Fibroblast of skin of scalp (primary cell): ENCODE measurements around the gene ITGAX. TPM values are rescaled to one million over a fixed set of nuclear protein-coding genes. Genes with fewer than 3 reads are reported as not detected.
"Not testable (repeated sequence)": the region's sequence is repeated elsewhere in the genome, so short reads cannot be mapped to it uniquely, and the experiment has no call there.

Experiments
- DNase-seq: peaks from one replicate; pipeline ENCODE4 v3.0.0-alpha.2; 2013
- polyA plus RNA-seq, 2 experiments: library from polyadenylated mRNA; unstranded; fragments of 120-200 nt; gene quantifications; one replicate each; pipeline ENCODE4 v1.2.1, GENCODE V29; 2013; ENCODE audit not compliant: insufficient read length in 2 of 2

Gene ITGAX
- polyA plus RNA-seq (2013, experiment 1 of 2; ENCODE audit: insufficient read length) = not detected
- polyA plus RNA-seq (2013, experiment 2 of 2; ENCODE audit: insufficient read length) = 0.11 TPM

DNA sequence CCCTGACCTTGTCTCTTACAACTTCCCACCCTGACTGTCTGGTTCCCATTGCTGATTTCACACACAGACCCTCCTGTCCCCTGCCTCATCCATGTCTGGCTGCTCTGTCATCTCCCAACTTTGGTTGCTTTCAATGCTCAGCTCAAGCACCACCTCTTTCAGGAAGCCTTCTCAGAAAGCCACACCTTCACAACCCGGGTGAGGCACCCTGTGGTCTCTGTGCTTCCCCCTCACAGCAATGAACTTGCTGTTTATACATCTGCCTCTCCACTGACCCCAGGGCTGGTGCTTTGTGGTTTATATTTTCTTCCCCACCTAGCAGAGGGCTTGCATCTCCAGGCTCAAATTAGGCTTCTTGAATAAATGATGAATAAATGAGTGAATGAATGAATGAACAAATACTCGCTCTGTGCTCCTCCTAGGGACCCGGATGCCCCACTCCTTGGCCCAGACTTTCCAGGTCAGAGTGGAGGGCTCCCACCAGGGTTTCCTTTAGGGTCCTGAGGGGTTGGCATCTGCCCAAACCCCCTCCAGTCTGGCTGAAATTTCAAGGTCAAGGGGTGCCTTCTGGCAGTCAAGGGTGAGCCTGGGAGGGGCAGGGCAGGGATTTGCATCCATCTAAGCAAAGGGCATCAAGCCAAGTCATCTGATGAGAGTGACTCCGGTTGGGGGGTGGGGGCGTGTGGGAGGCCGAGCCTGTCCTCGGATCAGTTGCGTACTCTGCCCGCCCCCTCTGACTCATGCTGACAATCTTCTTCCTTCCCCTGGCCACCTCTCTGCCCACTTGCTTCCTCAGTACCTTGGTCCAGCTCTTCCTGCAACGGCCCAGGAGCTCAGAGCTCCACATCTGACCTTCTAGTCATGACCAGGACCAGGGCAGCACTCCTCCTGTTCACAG, at the start of gene ITGAX:
TSS of gene ITGAX (plus strand) at position 783 of the 898 bp plus-strand sequence. CDS start at position 862, 79 bp downstream.
- DNase-seq = no peak

DNA sequence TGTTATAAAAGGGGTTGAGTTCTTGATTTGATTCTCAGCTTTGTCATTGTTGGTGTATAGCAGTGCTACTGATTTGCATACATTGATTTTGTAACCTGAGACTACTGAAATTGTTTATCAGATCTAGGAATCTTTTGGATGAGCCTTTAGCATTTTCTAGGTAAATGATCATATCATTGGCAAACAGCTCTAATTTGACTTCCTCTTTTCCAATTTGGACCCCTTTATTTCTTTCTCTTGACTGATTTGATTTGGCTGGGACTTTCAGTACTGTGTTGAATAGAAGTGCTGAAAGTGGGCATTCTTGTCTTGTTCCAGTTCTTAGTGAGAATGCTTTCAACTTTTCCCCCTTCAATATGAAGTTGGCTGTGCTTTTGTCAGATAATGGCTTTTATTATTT, 49.8 kb upstream of the ITGAX start:
- no peak for DNase-seq

DNA sequence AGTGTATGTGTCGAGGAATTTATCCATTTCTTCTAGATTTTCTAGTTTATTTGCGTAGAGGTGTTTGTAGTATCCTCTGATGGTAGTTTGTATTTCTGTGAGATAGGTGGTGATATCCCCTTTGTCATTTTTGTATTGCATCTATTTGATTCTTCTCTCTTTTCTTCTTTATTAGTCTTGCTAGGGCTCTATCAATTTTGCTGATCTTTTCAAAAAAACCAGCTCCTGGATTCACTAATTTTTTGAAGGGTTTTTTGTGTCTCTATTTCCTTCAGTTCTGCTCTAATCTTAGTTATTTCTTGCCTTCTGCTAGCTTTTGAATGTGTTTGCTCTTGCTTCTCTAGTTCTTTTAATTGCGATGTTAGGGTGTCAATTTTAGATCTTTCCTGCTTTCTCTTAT, 46.6 kb upstream of the ITGAX start:
- not testable (repeated sequence) for DNase-seq

DNA sequence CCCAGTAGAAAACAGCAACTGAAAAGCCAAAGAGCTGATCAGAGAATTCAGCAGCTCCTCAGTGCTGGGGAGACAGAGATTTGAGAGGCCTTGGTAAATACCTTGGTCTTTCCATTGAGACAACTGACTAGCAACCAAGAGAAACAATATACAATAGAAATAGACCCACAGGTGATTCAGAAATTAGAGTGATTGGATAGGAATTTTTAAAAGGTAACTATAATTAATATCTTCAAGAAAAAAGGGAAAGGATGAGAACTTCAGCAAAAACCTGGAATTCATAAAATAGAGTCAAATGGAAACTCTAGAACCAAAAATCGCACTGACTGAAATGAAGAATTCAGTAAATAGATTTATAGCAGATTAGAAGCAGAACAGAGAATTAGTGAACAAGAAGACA, 32.5 kb upstream of the ITGAX start:
- DNase-seq = no peak

DNA sequence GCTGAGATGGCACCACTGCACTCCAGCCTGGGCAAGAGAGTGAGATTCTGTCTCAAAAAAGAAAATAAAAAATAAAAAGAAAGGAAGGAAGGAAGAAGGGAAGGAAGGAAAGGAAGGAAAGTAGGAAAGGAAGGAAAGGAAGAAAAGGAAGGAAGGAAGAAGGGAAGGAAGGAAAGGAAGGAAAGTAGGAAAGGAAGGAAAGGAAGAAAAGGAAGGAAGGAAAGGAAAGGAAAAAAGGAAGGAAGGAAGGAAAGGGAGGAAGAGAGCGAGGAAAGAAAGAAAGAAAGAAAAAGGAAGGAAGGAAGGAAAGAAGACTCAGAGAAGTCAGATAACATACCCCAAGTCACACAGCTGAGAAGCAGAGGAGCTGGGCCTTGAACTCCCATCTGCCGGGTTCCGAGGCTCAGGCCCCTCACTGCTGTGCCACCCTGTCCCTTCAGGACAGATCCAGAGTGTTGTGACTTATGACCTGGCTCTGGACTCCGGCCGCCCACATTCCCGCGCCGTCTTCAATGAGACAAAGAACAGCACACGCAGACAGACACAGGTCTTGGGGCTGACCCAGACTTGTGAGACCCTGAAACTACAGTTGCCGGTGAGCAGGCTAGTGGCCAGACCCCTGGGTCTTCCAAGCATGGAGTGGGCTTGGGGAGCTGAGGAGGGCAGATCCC, 30.9 kb upstream of the ITGAX start:
- DNase-seq = no peak

DNA sequence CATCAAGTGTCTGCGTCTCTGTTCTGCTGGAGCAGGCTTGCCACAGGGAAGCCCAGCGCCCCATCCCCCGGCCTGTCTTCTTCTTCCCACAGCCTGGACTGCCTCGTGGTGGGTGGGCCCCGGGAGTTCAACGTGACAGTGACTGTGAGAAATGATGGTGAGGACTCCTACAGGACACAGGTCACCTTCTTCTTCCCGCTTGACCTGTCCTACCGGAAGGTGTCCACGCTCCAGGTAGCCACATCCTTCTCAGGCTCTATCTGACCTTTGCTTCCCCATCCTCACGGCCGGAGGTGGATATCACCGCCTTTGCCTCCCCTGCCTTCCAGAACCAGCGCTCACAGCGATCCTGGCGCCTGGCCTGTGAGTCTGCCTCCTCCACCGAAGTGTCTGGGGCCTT, 29.8 kb upstream of the ITGAX start:
- no peak for DNase-seq

DNA sequence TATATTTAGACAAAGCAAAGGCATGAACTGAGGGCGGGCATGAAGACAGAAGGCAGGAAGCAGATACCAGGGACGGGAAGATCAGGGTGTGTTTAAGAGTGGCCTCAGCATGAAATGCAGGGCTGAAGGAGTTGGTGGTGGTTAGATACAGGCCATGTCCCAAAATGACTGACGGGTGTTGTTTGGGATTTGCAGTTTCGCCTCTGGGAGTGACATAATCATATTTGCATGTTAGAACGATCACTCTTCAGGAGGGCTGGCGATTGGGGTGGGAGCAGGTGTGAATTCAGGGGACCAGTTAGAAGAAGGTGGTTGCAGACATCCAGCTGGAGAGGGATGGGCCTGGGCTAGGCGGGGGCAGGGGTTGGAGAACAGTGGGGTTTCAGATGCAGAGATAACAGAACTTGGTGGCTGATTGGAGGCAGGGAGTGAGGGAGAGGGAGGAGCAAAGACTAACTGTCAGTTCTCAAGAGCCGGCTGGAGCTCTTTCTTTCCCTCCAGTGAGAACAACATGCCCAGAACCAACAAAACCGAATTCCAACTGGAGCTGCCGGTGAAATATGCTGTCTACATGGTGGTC, 27.2 kb upstream of the ITGAX start:
- no peak for DNase-seq

DNA sequence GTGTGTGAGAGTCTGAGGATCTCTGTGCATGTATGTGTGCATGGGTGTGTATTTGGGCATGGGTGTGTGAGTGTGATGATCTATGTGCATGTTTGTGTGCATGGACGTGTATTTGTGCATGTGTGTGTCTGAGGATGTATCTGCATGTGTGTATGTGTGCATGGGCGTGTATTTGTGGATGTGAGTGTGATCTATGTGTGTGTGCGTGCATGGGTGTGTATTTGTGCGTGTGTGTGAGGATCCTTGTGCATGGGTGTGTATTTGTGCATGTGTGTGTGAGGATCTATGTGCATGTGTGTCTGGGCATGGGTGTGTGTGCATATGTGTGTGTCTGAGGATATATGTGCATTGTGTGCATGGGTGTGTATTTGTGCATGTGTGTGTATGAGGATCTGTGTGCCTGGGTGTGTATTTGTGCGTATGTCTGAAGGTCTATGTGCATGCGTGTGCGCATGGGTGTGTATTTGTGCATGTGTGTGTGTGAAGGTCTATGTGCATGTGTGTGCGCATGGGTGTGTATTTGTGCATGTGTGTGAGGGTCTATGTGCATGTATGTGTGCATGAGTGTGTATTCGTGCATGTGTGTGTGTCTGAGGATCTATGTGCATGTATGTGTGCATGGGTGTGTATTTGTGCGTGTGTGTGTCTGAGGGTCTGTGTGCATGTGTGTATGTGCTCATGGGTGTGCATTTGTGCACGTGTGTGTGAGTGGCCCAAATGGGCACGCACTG, 26.5 kb upstream of the ITGAX start:
- DNase-seq = no peak

DNA sequence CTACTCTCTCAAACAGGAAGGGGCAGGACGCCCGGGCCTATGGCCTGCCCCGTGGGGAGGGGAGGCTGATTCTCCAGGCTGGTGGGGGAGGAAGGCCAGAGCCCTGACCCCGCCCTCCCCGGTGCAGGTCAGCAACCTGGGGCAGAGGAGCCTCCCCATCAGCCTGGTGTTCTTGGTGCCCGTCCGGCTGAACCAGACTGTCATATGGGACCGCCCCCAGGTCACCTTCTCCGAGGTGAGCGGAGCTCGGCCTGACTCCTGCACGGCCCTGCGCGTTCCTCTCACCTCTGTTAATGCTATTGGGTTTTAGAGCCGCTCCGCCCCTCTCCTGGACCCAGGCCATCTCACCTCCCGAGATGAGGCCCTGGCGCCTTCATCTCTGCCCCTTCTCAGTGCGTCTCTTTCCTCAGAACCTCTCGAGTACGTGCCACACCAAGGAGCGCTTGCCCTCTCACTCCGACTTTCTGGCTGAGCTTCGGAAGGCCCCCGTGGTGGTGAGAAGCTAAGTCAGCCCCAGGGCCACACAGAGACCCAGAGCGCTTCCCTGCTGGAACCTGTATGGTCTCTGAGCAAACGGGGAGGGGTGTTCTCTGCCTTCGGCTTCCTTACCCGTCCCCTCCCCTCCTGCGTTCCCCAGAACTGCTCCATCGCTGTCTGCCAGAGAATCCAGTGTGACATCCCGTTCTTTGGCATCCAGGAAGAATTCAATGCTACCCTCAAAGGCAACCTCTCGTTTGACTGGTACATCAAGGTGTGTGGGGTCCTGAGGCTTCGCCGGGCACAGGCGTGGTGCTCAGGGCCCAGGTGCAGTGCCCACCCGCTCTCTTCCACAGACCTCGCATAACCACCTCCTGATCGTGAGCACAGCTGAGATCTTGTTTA, 25.1 kb upstream of the ITGAX start:
- no peak for DNase-seq

DNA sequence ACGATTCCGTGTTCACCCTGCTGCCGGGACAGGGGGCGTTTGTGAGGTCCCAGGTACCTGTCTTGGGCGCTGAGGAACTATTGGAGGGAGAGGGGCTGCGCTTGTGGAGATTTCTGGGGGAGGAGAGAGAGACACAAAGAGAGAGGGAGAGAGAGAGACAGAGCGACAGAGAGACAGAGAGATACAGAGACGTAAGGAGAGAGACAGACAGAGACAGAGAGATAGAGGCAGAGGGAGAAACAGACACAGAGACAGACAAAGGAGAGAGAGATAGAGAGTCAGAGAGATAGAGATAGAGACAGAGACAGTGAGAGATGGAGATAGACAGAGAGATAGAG, 24.5 kb upstream of the ITGAX start:
- no peak for DNase-seq

DNA sequence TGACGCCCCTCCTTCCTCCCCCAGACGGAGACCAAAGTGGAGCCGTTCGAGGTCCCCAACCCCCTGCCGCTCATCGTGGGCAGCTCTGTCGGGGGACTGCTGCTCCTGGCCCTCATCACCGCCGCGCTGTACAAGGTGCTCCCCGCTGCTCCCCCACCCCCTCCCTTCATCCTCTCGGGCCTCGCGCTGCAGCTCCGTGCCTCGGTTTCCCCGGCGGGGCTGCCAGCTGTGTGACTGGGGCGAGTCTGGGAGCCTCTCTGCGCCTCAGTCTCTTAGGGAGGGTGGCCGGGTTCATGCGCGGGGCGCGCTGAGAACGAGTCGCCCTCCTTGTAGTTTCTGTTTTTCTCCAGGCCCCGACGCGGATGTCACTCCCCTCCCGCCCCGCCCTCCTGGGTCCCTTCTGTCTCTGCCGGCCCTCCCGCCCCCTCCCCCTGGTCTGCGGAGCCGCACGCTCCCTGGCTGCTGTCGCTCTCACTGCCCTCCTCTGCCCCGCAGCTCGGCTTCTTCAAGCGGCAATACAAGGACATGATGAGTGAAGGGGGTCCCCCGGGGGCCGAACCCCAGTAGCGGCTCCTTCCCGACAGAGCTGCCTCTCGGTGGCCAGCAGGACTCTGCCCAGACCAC, 23.7 kb upstream of the ITGAX start:
- no peak for DNase-seq

DNA sequence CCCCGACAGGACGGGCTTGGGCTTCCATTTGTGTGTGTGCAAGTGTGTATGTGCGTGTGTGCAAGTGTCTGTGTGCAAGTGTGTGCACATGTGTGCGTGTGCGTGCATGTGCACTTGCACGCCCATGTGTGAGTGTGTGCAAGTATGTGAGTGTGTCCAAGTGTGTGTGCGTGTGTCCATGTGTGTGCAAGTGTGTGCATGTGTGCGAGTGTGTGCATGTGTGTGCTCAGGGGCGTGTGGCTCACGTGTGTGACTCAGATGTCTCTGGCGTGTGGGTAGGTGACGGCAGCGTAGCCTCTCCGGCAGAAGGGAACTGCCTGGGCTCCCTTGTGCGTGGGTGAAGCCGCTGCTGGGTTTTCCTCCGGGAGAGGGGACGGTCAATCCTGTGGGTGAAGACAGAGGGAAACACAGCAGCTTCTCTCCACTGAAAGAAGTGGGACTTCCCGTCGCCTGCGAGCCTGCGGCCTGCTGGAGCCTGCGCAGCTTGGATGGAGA, 23.1 kb upstream of the ITGAX start:
- no peak for DNase-seq

DNA sequence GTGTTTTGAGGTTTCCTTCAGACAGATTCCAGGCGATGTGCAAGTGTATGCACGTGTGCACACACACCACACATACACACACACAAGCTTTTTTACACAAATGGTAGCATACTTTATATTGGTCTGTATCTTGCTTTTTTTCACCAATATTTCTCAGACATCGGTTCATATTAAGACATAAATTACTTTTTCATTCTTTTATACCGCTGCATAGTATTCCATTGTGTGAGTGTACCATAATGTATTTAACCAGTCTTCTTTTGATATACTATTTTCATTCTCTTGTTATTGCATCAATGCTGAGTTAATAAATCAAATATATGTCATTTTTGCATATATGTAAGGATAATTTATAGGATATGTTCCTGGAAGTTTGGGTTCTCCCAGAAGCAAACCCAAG, 22.4 kb upstream of the ITGAX start:
- DNase-seq = no peak

DNA sequence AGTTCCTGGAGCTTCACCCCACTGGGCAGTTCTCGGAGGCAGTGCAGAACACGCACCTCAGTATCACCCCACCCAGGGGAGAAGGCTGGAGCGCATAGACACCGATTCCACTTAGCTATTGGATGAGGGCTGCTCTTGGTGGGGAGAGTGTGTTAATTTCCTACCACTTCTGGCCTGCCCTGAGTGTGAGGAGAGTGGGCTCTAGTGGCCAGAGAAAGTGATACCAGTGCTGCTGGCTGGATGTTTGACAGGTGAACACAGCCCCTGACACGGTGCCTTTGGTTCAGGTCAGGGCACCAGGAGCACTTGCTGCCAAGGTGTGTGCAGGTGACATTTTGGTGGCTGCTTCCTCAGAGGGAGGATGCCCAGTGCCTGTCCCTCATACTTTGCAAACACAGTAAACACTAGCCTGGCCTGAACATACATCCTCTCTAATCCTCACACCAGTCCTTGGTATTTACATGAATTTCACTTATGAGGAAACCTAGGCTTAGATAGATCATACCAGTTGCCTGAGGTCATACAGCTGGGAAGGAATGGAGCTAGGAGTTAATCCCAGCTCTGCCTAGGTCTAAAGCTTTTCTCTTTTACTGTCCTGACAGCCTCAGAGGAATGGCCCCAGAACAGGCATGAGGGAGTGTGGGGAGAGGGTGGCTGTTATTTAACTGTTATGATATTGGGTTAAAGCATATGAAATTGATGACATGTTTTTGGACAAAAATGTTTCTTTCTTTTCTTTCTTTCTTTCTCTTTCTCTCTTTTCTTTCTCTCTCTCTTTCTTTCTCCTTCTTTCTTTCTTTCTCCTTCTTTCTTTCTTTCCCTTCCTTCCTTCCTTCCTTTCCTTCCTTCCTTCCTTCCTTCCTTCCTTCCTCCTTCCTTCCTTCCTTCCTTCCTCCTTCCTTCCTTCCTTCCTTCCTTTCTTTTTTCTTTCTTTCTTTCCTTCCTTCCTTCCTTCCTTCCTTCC, 21.0 kb upstream of the ITGAX start:
- DNase-seq = peak; percentile 1

DNA sequence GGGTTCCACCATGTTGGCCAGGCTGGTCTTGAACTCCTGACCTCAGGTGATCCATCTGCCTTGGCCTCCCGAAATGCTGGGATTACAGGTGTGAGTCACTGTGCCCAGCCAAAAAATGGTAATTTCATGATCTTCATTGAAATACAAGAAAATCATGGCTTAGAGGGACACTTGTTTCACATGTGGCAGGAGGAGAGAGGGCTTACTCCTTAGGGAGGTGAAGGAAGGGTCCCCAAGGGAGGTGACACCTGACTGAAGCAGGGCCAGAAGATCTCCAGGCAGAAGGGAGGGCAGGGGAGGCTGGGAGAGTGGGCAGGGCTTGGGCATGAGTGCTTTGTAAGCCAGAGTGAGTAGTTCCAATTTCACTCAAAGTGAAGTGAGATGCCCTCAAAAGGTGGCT, 20.0 kb upstream of the ITGAX start:
- DNase-seq = no peak

DNA sequence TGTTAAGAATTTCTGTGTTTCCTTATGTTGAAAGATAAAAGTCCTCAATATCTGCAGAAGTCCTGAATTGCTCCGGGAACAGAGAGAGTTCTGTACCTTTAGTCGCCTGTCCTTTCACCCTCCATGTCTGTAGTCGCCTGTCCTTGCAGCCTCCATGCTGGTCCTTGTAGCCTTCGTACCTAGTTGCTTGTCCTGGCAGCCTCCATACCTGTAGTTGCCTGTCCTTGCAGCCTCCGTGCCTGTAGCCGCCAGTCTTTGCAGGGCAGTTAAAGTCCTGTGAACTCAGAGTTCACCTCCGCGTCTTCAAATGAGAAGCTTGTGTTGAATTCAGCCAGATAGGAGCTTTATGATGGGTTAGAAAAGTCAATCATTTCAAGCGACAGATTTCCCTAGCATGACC, 19.5 kb upstream of the ITGAX start:
- DNase-seq = no peak

DNA sequence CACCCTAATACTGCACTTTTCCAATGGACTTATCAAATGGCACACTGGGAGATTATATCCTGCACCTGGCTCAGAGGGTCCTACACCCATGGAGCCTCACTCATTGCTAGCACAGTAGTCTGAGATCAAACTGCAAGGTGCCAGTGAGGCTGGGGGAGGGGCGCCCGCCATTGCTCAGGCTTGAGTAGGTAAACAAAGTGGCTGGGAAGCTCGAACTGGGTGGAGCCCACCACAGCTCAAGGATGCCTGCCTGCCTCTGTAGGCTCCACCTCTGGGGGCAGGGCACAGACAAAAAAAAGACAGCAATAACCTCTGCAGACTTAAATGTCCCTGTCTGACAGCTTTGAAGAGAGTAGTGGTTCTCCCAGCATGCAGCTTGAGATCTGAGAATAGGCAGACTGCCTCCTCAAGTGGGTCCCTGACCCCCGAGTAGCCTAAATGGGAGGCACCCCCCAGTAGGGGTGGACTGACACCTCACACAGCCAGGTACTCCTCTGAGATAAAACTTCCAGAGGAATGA, 16.8 kb upstream of the ITGAX start:
- not testable (repeated sequence) for DNase-seq

DNA sequence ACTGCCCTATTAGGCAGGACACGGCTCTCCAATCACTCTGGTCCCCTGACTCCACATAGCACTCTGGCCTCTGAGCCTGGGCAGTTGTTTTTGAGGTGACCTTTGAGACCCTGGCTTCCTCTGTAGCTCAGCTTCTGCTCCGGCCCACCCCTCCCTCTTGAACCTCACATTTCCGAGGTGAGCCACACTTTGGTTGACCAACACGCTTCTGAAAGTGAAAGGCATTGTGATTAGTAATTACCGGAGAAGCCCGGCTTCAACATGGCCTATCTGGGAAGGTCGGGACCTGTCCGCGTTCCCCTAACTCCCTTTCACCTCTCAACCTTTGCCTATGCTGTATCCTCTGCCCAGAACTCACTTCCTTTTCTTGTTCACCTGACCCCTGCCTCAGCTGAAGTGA, 10.3 kb upstream of the ITGAX start:
- DNase-seq = no peak

DNA sequence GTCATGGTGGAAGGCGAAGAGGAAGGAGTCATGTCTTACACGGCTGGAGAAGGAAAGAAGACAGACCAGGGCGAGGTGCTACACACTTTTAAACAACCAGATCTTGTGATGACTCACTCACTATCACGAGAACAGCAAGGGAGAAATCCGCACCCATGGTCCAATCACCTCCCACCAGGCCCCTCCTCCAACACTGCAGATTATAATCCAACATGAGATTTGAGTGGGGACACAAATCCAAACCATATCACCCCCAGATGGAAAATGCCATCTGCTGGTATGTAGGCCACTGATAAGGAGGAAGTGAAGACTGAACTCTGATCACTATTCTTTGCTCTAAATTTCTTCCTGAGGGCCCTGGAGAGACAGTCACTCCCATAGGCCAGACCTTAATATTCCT, 7.5 kb upstream of the ITGAX start:
- no peak for DNase-seq

DNA sequence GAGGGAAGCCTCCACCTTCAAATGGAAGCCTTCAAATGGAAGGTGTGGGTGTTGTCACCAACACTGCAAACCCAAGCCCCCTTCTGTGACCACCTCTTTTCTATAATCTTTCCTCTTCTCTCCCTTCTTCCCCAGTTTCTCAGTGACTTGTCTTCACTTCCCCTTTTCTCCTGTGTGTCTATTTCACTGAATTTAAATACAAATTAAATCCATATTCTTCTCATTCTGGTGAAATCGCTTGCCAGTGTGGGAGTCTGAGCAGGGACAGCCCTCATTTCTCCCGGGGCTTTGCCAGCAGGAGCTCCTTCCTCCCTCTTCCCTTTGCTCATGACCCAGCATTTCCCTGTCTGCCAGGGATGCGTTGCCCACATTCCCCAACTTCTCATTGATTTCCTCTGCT, 6.4 kb upstream of the ITGAX start:
- no peak for DNase-seq
